H1 (cell line): Measurements from ENCODE around the gene DSCAM. TPM values are rescaled to one million over a fixed set of nuclear protein-coding genes. Genes with fewer than 3 reads are reported as not detected.
A peak's percentile ranks its signal among the peaks of the same experiment; 100 is the strongest.
"Not testable (repeated sequence)": the region's sequence is repeated elsewhere in the genome, so short reads cannot be mapped to it uniquely, and the experiment has no call there.

Source experiments
- CTCF ChIA-PET: fragments of 300-600 bp; sonication (Branson Sonifier 250); formaldehyde crosslinking; loops from one replicate; lab custom pipeline; 2021; ENCODE audit not compliant: partially characterized antibody; lab: Charles Lee
- POLR2A ChIA-PET: fragments of 300-600 bp; sonication (Branson Sonifier 250); formaldehyde crosslinking; loops from one replicate; lab custom pipeline; 2021; ENCODE audit warnings: inconsistent platforms; ENCODE audit not compliant: partially characterized antibody; lab: Charles Lee
- DNase-seq, 2 experiments: peaks; one replicate each; pipeline versions ENCODE4 v3.0.0 to v3.0.0-alpha.2; 2010 to 2022; ENCODE audit warnings: low spot score in 2 of 2, low read depth in 1 of 2, mixed read lengths in 1 of 2
- FAIRE-seq: peaks from 2 replicates; lab custom pipeline; 2011; peaks lifted over from hg19 to GRCh38; lab: Jason Lieb, UNC
- H2AFZ ChIP-seq: 2 replicates; pipeline ENCODE4 v1.8.1; 2012; ENCODE audit warnings: low read length, inconsistent platforms
- H2AK5ac ChIP-seq: 2 replicates; pipeline ENCODE4 v1.6.1; 2013; ENCODE audit warnings: low read depth, low read length
- H2BK120ac ChIP-seq: replicated peaks from 2 replicates; pipeline ENCODE3; 2013; ENCODE audit warnings: low read depth, low read length, inconsistent platforms
- H2BK12ac ChIP-seq: 2 replicates; pipeline ENCODE4 v1.6.1; 2013; ENCODE audit warnings: low read depth, low read length
- H2BK15ac ChIP-seq: 2 replicates; pipeline ENCODE4 v1.6.1; 2013; ENCODE audit warnings: low read length
- H2BK20ac ChIP-seq: 2 replicates; pipeline ENCODE4 v1.6.1; 2013; ENCODE audit warnings: low read length
- H2BK5ac ChIP-seq: 2 replicates; pipeline ENCODE4 v1.6.1; 2013; ENCODE audit warnings: low read depth, low read length
- H3K14ac ChIP-seq: 2 replicates; pipeline ENCODE4 v1.6.1; 2013; ENCODE audit warnings: inconsistent platforms; ENCODE audit not compliant: insufficient read length
- H3K18ac ChIP-seq: 2 replicates; pipeline ENCODE4 v1.6.1; 2013; ENCODE audit warnings: low read length; ENCODE audit errors: extremely low read depth
- H3K23ac ChIP-seq: 2 replicates; pipeline ENCODE4 v1.6.1; 2013; ENCODE audit warnings: inconsistent platforms; ENCODE audit not compliant: insufficient read length
- H3K23me2 ChIP-seq: 2 replicates; pipeline ENCODE4 v1.6.1; 2013; ENCODE audit warnings: low read depth, low read length
- H3K27ac ChIP-seq: 2 replicates; pipeline ENCODE4 v1.6.1; 2011; ENCODE audit warnings: low read depth, low read length, inconsistent platforms
- H3K27me3 ChIP-seq, 4 experiments: replicated peaks in 1 of 4; 1 replicate in 1 of 4; 2 replicates in 3 of 4; pipeline versions ENCODE4 v1.6.1 to v1.8.1; 2011 to 2013; ENCODE audit warnings: low read length in 3 of 4, mild to moderate bottlenecking in 3 of 4, inconsistent platforms in 2 of 4, mixed read lengths in 2 of 4, moderate library complexity in 1 of 4; ENCODE audit not compliant: control insufficient read depth in 3 of 4, insufficient read depth in 3 of 4; ENCODE audit errors: extremely low read depth in 1 of 4
- H3K36me3 ChIP-seq, 4 experiments: 2 replicates each; pipeline versions ENCODE4 v1.6.1 to v1.8.1; 2011 to 2013; ENCODE audit warnings: mild to moderate bottlenecking in 4 of 4, low read length in 3 of 4, moderate library complexity in 2 of 4, control low read depth in 1 of 4, inconsistent platforms in 1 of 4; ENCODE audit not compliant: insufficient read depth in 4 of 4, control insufficient read depth in 2 of 4
- H3K4ac ChIP-seq: replicated peaks from 2 replicates; pipeline ENCODE3; 2013; ENCODE audit warnings: low read length, low read depth, mixed read lengths, inconsistent platforms; ENCODE audit not compliant: insufficient read length
- H3K4me1 ChIP-seq, 4 experiments: replicated peaks in 1 of 4; 1 replicate in 1 of 4; 2 replicates in 3 of 4; pipeline versions ENCODE4 v1.6.1 to v1.8.1; 2011 to 2013; ENCODE audit warnings: low read length in 3 of 4, inconsistent platforms in 2 of 4, mixed read lengths in 1 of 4; ENCODE audit not compliant: insufficient read depth in 4 of 4, control insufficient read depth in 3 of 4
- H3K4me2 ChIP-seq, 2 experiments: 2 replicates each; pipeline versions ENCODE4 v1.6.1 to v1.8.1; 2011 to 2013; ENCODE audit warnings: low read depth in 2 of 2, low read length in 2 of 2, control low read depth in 1 of 2, inconsistent platforms in 1 of 2, mild to moderate bottlenecking in 1 of 2; ENCODE audit not compliant: insufficient read depth in 1 of 2
- H3K4me3 ChIP-seq, 4 experiments: fragments of 200-600, 300-600 bp in 1 of 4; sonication (generic), shearing (Covaris generic), sonication (Bioruptor Twin) in 1 of 4; 2 replicates each; pipeline versions ENCODE4 v1.5.1 to v1.8.1; 2011 to 2016; ENCODE audit warnings: low read length in 4 of 4, low read depth in 3 of 4, control low read depth in 2 of 4, inconsistent platforms in 2 of 4, mild to moderate bottlenecking in 2 of 4, mixed read lengths in 1 of 4, moderate library complexity in 1 of 4; ENCODE audit not compliant: insufficient read depth in 2 of 4; ENCODE audit errors: extremely low read depth in 1 of 4
- H3K56ac ChIP-seq: replicated peaks from 2 replicates; pipeline ENCODE3; 2013; ENCODE audit warnings: low read depth, mild to moderate bottlenecking, mixed read lengths, low read length, inconsistent platforms; ENCODE audit not compliant: insufficient read length
- H3K79me1 ChIP-seq: 2 replicates; pipeline ENCODE4 v1.6.1; 2013; ENCODE audit warnings: low read depth, low read length, control low read depth
- H3K79me2 ChIP-seq, 2 experiments: 2 replicates each; pipeline versions ENCODE4 v1.6.1 to v1.8.1; 2012 to 2013; ENCODE audit warnings: low read length in 2 of 2, mild to moderate bottlenecking in 2 of 2, inconsistent platforms in 1 of 2; ENCODE audit not compliant: insufficient read depth in 2 of 2, control insufficient read depth in 1 of 2
- H3K9ac ChIP-seq, 4 experiments: replicated peaks in 1 of 4; 1 replicate in 1 of 4; 2 replicates in 3 of 4; pipeline versions ENCODE4 v1.6.1 to v1.8.1; 2011 to 2013; ENCODE audit warnings: low read depth in 3 of 4, low read length in 3 of 4, control low read depth in 2 of 4, mild to moderate bottlenecking in 2 of 4, moderate library complexity in 2 of 4, inconsistent platforms in 1 of 4; ENCODE audit errors: extremely low read depth in 1 of 4
- H3K9me3 ChIP-seq, 2 experiments: 2 replicates each; pipeline versions ENCODE4 v1.6.1 to v1.8.1; 2012 to 2013; ENCODE audit warnings: mild to moderate bottlenecking in 2 of 2, moderate library complexity in 2 of 2, control low read depth in 1 of 2, inconsistent platforms in 1 of 2, low read depth in 1 of 2, low read length in 1 of 2, mixed read lengths in 1 of 2; ENCODE audit not compliant: insufficient read depth in 2 of 2
- H4K20me1 ChIP-seq, 2 experiments: replicated peaks in 1 of 2; 2 replicates each; pipeline versions ENCODE3 to v1.8.1; 2011 to 2013; ENCODE audit warnings: inconsistent platforms in 2 of 2, low read length in 2 of 2, mild to moderate bottlenecking in 1 of 2; ENCODE audit not compliant: insufficient read depth in 2 of 2, control insufficient read depth in 1 of 2
- H4K5ac ChIP-seq: 2 replicates; pipeline ENCODE4 v1.6.1; 2013; ENCODE audit warnings: low read length, low read depth, mixed read lengths, inconsistent platforms; ENCODE audit not compliant: insufficient read length
- H4K8ac ChIP-seq: 2 replicates; pipeline ENCODE4 v1.8.0; 2013; ENCODE audit warnings: mild to moderate bottlenecking, moderate library complexity, low read length, inconsistent platforms; ENCODE audit not compliant: insufficient read depth; ENCODE audit errors: extremely low read depth
- H4K91ac ChIP-seq: replicated peaks from 2 replicates; pipeline ENCODE3; 2013; ENCODE audit warnings: low read length, mixed read lengths, inconsistent platforms; ENCODE audit not compliant: insufficient read length
- ZNF274 ChIP-seq: IDR thresholded peaks from 2 replicates; pipeline ENCODE4 v1.7.0; 2012; ENCODE audit warnings: low read length, borderline replicate concordance; ENCODE audit errors: extremely low read depth
- WGBS, 2 experiments: shearing (Covaris generic) in 1 of 2; methylation state at CpG; one replicate each; pipeline versions ENCODE4 v1.1.6 to v1.1.7; 2013 to 2015; ENCODE audit warnings: low lambda C conversion rate in 2 of 2, mixed read lengths in 2 of 2, inconsistent platforms in 1 of 2, low coverage in 1 of 2, missing lambda C conversion rate in 1 of 2; ENCODE audit not compliant: insufficient replicate concordance in 2 of 2, insufficient coverage in 1 of 2, insufficient read length in 1 of 2; ENCODE audit errors: extremely low coverage in 1 of 2, missing lambda C conversion rate in 1 of 2; 5-methylcytosine and 5-hydroxymethylcytosine counted together
- polyA plus RNA-seq, 7 experiments: library from polyadenylated mRNA; depleted of rRNA in 3 of 7; stranded (reverse) in 5 of 7; unstranded in 2 of 7; fragments of >200 nt in 5 of 7; fragments of 200-250 nt in 2 of 7; gene quantifications; 1 replicate in 5 of 7; 2 replicates in 1 of 7; 4 replicates in 1 of 7; pipeline versions ENCODE4 v1.2.1 to v1.2.3, GENCODE V29; 2011 to 2013; ENCODE audit warnings: missing spikeins in 2 of 7, mixed read lengths in 2 of 7
- total RNA-seq: library from RNA; stranded (reverse); fragmentation: NEBNext Ultra II Directional; extraction: Animal tissue kit (Norgen Biotek cat#: 25700); gene quantifications from 2 replicates; pipeline ENCODE4 v1.2.1, GENCODE V29; 2021

The DSCAM gene
- total and polyA plus RNA-seq, 2 of the 8 experiments (the other 6 are each of a cell fraction or from before 2014, with no cell fraction given) = 0.02 to 0.15 TPM

- Histone ChIP-seq H3K79me1 (no peaks in the 10 kb centered on the region), H2BK12ac (no peak overlapping the region), H4K20me1 (no peaks in the 10 kb centered on the region), H3K27ac (no peak overlapping the region), H4K5ac (no peak overlapping the region), H2BK20ac (no peak overlapping the region), H3K4me2 (no peak overlapping the region), H2AK5ac (no peak overlapping the region), H2AFZ (no peak overlapping the region), H3K18ac (no peak overlapping the region), H2BK120ac (no peak overlapping the region), H3K36me3 (no peaks in the 10 kb centered on the region), H3K4me1 (no peaks in the 10 kb centered on the region)
- no peak for FAIRE-seq
- 96% methylated on average over 8 of the region's 8 CpGs; no CpG with 5 or more reads in 1 of the 2 experiments for WGBS, 2 experiments
- TF ChIP-seq ZNF274 = no peak
- TF ChIP-seq, all 59 proteins: peak for 0
- Histone ChIP-seq H2BK5ac (no peak overlapping the region), H3K4ac (no peak overlapping the region), H4K91ac (no peak overlapping the region), H3K23ac (no peak overlapping the region), H3K14ac (no peak overlapping the region), H3K27me3 (no peaks in the 10 kb centered on the region), H2BK15ac (no peak overlapping the region), H3K4me3 (no peak overlapping the region), H4K8ac (peak overlapping the region; percentile 38; the same call in 1 of the 2 replicates), H3K23me2 (no peaks in the 10 kb centered on the region), H3K56ac (no peak overlapping the region), H3K79me2 (no peaks in the 10 kb centered on the region), H3K9me3 (peaks cover 3 to 10% of the 10 kb centered on the region in 2 experiments; a peak in 3 of 4 replicates), H3K9ac (no peak overlapping the region)
- DNase-seq = no peak
- ChIA-PET POLR2A (no interaction called here), CTCF (interaction anchor here (3.2 kb wide), 1 partner anchor 11 kb away, joined by 14 read pairs; no protein-coding TSS in a partner anchor)
These were observed 661.8 kb downstream of the DSCAM start for GRCh38 chr21:40185208-40185607.

- H3K23me2 ChIP-seq, POLR2A ChIA-PET, H3K9ac ChIP-seq, H2BK20ac ChIP-seq, H3K4me2 ChIP-seq, H4K5ac ChIP-seq, H3K56ac ChIP-seq, H3K27ac ChIP-seq, H3K4ac ChIP-seq, H3K9me3 ChIP-seq, H3K79me1 ChIP-seq, H3K36me3 ChIP-seq, H3K27me3 ChIP-seq, H2BK12ac ChIP-seq, H2BK5ac ChIP-seq, H2BK15ac ChIP-seq, H3K4me1 ChIP-seq, H2AK5ac ChIP-seq, H3K18ac ChIP-seq, FAIRE-seq, H4K20me1 ChIP-seq, H3K23ac ChIP-seq, H3K79me2 ChIP-seq, H3K4me3 ChIP-seq, DNase-seq, H4K91ac ChIP-seq, H2AFZ ChIP-seq, H3K14ac ChIP-seq, H4K8ac ChIP-seq, H2BK120ac ChIP-seq: not testable (repeated sequence)
- WGBS, 2 experiments = 85% methylated on average over 5 of the region's 19 CpGs; no CpG with 5 or more reads in 1 of the 2 experiments
- CTCF ChIA-PET = interaction anchor here (0.7 to 0.9 kb wide), 2 partner anchors 18 to 274 kb away, joined by 3 read pairs; no protein-coding TSS in a partner anchor
These were observed 664.5 kb downstream of the DSCAM start for GRCh38 chr21:40182491-40182890.
